SJCRH30 (cell line): ENCODE measurements around the gene BCCIP. TPM values are rescaled to one million over a fixed set of nuclear protein-coding genes. Genes with fewer than 3 reads are reported as not detected.
A peak's percentile ranks its signal among the peaks of the same experiment; 100 is the strongest.

ENCODE experiments used
- DNase-seq, 2 experiments: peaks; one replicate each; pipeline ENCODE4 v3.0.0-alpha.2; 2015 to 2020
- H3K27ac ChIP-seq: fragments of 250-450 bp; sonication (Bioruptor Pico); 2 replicates; pipeline ENCODE4 v1.5.1; 2020; ENCODE audit warnings: mild to moderate bottlenecking, moderate library complexity
- H3K27me3 ChIP-seq: fragments of 250-450 bp; sonication (Bioruptor Pico); 2 replicates; pipeline ENCODE4 v1.5.1; 2020; ENCODE audit warnings: mild to moderate bottlenecking, moderate library complexity
- H3K36me3 ChIP-seq: fragments of 250-450 bp; sonication (Bioruptor Pico); 2 replicates; pipeline ENCODE4 v1.5.1; 2020; ENCODE audit warnings: mild to moderate bottlenecking, moderate library complexity
- H3K4me1 ChIP-seq: fragments of 250-450 bp; sonication (Bioruptor Pico); 2 replicates; pipeline ENCODE4 v1.5.1; 2020; ENCODE audit warnings: mild to moderate bottlenecking, moderate library complexity
- H3K4me3 ChIP-seq: fragments of 250-450 bp; sonication (Bioruptor Pico); 2 replicates; pipeline ENCODE4 v1.5.1; 2020; ENCODE audit warnings: mild to moderate bottlenecking, moderate library complexity
- H3K9me3 ChIP-seq: fragments of 250-450 bp; sonication (Bioruptor Pico); replicated peaks from 2 replicates; pipeline ENCODE4 v1.5.1; 2020; ENCODE audit warnings: mild to moderate bottlenecking, moderate library complexity
- total RNA-seq: library from RNA; depleted of rRNA; stranded (reverse); fragments of >200 nt; shearing (Covaris generic); gene quantifications from 2 replicates; pipeline ENCODE4 v1.2.3, GENCODE V29; 2014; rRNA removed

BCCIP gene
- 151 and 175 TPM in 2 replicates for total RNA-seq

DNA sequence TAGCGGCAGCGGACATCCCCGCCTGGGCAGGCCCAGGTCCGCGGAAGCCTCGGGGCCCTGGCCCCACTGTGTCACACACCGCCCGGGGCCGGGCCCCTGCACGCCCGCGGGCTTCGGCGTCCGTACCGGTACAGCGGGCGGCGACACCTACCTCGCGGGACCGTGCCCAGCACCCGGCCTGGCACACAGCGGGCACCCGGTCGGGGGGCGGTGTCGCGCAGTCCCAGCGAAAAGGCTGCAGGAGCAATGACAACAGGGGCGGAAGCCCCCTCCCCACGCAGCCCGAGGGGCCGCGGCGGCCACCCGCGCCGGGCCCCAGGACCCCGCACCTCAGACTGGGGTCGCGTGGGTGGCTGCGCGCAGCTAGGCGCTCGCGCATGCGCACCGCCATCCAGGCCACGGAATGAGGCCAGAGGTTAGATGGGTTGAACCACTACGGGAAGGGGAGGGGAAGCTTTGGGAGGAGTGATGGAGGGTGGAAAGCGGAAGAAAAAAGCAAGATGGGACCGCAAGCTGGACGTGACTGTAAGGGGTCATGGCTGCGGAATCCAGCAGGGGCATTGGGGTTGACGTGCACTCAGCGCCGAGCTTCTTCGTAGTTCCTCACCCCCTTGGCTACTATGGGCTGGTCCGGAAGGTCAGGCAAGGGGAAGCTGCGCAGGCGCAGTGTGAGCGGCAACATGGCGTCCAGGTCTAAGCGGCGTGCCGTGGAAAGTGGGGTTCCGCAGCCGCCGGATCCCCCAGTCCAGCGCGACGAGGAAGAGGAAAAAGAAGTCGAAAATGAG, at the start of gene BCCIP, which contains the start of gene UROS:
Gene BCCIP (plus strand): TSS at position 669 of the 785 bp plus-strand sequence. CDS start 12 bp downstream, at position 681.
Gene UROS (minus strand): TSS at position 381 of the 785 bp plus-strand sequence. CDS start 6,759 bp downstream, outside the sequence.
- H3K9me3 ChIP-seq: no peaks in the 10 kb centered on the region
- peak; percentile 90 to 96 for DNase-seq
- H3K4me3 ChIP-seq: peak within 1 kb of the TSS; percentile 96
- no peaks in the 10 kb centered on the region for H3K27me3 ChIP-seq
- H3K4me1 ChIP-seq: peaks cover 7% of the 10 kb centered on the region; the same call in 1 of the 2 replicates
- peaks cover 32% of the 10 kb centered on the region for H3K36me3 ChIP-seq
- H3K27ac ChIP-seq: peak within 1 kb of the TSS; percentile 99

DNA sequence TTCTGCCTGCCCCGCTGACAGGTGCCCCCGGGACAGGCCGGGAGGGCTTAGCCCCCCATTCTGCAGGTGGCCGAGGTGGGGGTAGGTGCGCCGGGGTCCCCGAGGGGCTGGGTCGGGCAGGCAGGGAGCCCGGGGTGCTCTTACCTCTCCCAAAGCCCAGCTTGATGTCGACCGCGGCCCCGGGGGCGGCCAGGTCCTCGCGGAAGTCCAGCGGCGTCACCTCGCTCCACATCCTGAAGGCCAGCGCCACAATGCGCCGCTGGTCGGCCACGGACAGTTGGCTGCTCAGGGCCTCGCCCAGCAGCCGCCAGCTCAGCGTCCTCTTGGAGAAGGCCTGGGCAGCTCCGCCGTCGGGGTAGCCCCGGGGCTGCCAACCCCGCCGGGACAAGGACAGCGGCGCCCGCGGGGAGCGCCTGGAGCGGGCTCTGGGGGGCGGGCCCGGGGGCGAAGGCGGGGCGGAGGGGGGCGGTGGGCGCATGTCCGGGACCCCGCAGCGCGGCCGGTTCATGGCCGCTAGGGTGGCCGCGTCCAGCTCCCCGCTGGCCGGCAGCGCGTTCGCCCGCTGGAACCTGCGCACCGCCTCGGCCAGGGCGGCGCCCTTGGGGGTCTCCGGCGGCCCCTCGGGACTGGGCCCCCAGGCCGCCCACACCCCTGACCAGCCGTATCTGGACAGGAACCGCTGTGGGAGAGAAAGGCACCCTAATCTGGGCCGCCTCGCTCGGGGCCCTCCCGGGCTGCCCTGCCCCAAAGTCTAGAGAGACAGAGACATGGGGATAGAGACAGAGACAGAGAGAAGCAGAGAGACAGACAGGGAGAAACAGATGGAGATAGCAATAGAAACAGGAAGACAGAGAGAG, 49.4 kb upstream of the BCCIP start:
- Histone ChIP-seq H3K36me3 (no peaks in the 10 kb centered on the region), H3K9me3 (no peaks in the 10 kb centered on the region), H3K4me1 (no peaks in the 10 kb centered on the region), H3K4me3 (no peak overlapping the region), H3K27ac (no peak overlapping the region), H3K27me3 (no peaks in the 10 kb centered on the region)
- no peak for DNase-seq

DNA sequence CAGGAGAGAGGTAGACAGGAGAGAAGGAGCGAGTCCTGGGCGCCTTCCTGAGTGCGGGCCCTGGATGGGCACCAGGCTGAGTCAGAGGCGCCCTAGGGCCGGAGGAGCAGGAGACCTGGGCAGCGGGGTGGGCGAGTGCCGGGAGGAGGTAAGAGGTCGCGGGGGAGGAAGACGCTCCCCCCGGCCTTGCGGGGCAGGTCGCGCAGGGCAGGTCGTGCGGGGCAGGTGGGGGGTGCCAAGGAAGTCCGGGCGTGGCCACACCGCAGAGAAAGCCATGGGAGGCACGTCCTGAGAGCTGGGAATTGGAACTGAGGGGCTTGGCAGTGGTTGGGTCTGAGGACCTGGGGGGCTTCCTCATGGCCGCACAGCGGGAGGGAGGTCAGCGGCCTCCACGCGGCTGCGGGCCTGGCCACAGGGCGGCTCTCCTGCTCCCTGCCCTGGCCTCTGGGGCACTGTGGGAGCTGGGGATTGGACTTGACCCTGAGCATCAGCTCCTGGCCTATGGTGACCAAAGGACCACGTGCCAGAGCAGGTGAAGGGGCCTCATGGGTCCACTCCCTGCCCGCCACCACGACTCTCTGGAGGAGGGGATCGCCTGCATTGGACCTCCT, 48.7 kb upstream of the BCCIP start:
- no peak overlapping the region for H3K27ac ChIP-seq
- no peak overlapping the region for H3K4me3 ChIP-seq
- no peaks in the 10 kb centered on the region for H3K9me3 ChIP-seq
- no peak for DNase-seq
- H3K27me3 ChIP-seq: no peaks in the 10 kb centered on the region
- H3K4me1 ChIP-seq: no peaks in the 10 kb centered on the region
- no peaks in the 10 kb centered on the region for H3K36me3 ChIP-seq

DNA sequence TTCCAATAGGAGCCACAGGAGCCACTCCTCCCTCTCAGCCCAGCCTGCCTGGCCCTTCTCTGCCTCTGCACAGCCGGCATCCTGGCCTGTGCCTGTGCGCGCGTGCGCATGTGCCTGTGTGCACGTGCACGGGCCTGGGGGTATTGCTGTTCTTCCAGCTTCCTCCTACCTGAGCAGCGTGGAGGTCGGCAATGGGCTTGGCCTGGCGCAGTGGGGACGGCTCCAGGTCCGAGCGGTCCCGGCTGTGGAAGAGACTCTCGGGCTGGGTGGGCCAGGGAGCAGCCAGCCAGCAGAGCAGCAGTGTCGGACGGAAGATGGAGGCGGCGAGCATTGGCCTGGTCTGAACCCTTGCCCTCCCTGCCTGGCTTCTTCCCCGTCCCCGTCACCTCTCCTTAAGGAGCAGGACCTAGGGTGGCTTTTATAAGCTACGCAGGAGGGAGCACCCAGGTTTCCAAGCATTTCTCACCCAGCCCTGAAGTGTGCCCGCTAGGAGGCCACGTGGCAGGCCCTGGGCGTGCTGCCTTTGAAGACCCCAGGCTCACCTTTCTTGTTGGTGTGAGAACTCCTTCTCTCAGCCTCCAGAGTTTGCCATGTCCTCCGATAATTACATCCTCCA, 47.7 kb upstream of the BCCIP start, which contains the start of gene MMP21:
Gene MMP21 (minus strand): TSS at position 331 of the 616 bp plus-strand sequence. CDS start 0 bp downstream, at position 331.
- Histone ChIP-seq H3K4me1 (no peaks in the 10 kb centered on the region), H3K27ac (no peak within 1 kb of the TSS), H3K4me3 (no peak within 1 kb of the TSS), H3K9me3 (no peaks in the 10 kb centered on the region), H3K36me3 (no peaks in the 10 kb centered on the region), H3K27me3 (no peaks in the 10 kb centered on the region)
- no peak for DNase-seq

DNA sequence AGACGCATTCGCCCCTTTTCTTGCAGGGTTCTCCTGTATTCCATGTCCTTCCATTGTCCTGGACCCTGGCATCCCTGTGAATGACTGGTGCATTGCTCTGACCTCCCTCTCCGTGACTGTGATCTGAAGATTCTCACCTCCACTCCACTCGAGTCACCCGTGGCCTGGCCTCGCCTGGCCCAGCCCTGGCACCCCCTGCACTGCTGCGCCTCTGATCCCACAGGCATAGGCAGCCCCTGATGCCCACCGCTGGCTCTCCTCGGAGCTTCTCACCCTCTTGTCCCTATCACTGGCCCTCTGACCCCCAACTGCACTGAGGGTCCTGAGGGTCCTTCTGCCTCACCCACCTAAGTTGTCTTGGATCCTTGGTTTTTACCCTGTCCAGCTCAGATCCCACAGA, 45.5 kb upstream of the BCCIP start:
- Histone ChIP-seq H3K9me3 (no peaks in the 10 kb centered on the region), H3K4me1 (no peaks in the 10 kb centered on the region), H3K4me3 (no peak overlapping the region), H3K36me3 (no peaks in the 10 kb centered on the region), H3K27ac (no peak overlapping the region), H3K27me3 (no peaks in the 10 kb centered on the region)
- DNase-seq: no peak

DNA sequence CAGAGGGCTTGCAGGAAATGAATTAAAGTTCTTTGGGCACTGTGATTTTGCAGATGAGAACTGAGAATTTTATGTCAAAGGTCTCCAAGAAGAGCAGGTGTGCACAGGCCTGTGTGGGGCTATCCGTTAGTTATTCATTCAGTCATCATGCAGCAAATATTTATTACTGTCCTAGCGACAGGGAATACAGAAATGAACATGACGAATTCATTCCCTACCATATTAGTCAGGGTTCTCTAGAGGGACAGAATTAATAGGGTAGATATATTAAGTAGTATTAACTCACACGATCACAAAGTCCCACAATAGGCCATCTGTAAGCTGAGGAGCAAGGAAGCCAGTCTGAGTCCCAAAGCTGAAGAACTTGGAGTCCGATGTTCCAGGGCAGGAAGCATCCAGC, 44.8 kb upstream of the BCCIP start:
- no peak overlapping the region for H3K27ac ChIP-seq
- DNase-seq: no peak
- no peaks in the 10 kb centered on the region for H3K27me3 ChIP-seq
- H3K4me3 ChIP-seq: no peak overlapping the region
- no peaks in the 10 kb centered on the region for H3K36me3 ChIP-seq
- no peaks in the 10 kb centered on the region; the same call in 1 of the 2 replicates for H3K4me1 ChIP-seq
- H3K9me3 ChIP-seq: no peaks in the 10 kb centered on the region

GRCh38 chr10:125779403-125780327, 43.7 kb upstream of the BCCIP start:
- Histone ChIP-seq H3K27ac (no peak overlapping the region), H3K9me3 (no peaks in the 10 kb centered on the region), H3K4me3 (no peak overlapping the region), H3K36me3 (no peaks in the 10 kb centered on the region), H3K27me3 (no peaks in the 10 kb centered on the region), H3K4me1 (no peaks in the 10 kb centered on the region; the same call in 1 of the 2 replicates)
- DNase-seq: peak in 1 of 2 experiments; percentile 31

GRCh38 chr10:125781374-125781773, 42.0 kb upstream of the BCCIP start:
- H3K27ac ChIP-seq: no peak overlapping the region
- no peaks in the 10 kb centered on the region for H3K36me3 ChIP-seq
- H3K27me3 ChIP-seq: no peaks in the 10 kb centered on the region
- H3K4me1 ChIP-seq: no peaks in the 10 kb centered on the region; the same call in 1 of the 2 replicates
- H3K4me3 ChIP-seq: no peak overlapping the region
- no peak for DNase-seq
- no peaks in the 10 kb centered on the region for H3K9me3 ChIP-seq

- DNase-seq: no peak
- Histone ChIP-seq H3K9me3 (no peaks in the 10 kb centered on the region), H3K27me3 (no peaks in the 10 kb centered on the region), H3K4me1 (no peaks in the 10 kb centered on the region; the same call in 1 of the 2 replicates), H3K4me3 (no peak overlapping the region), H3K36me3 (no peaks in the 10 kb centered on the region), H3K27ac (no peak overlapping the region)
Observed at GRCh38 chr10:125782054-125782453, 41.3 kb upstream of the BCCIP start.

- H3K4me3 ChIP-seq: no peak overlapping the region
- DNase-seq: peak in 1 of 2 experiments; percentile 8
- H3K27ac ChIP-seq: no peak overlapping the region
- no peaks in the 10 kb centered on the region for H3K27me3 ChIP-seq
- no peaks in the 10 kb centered on the region; the same call in 1 of the 2 replicates for H3K4me1 ChIP-seq
- no peaks in the 10 kb centered on the region for H3K9me3 ChIP-seq
- no peaks in the 10 kb centered on the region for H3K36me3 ChIP-seq
Observed at GRCh38 chr10:125782616-125783015, 40.7 kb upstream of the BCCIP start.

GRCh38 chr10:125783408-125783807, 39.9 kb upstream of the BCCIP start:
- no peaks in the 10 kb centered on the region for H3K27me3 ChIP-seq
- H3K4me1 ChIP-seq: no peaks in the 10 kb centered on the region; the same call in 1 of the 2 replicates
- no peaks in the 10 kb centered on the region for H3K36me3 ChIP-seq
- H3K27ac ChIP-seq: peak overlapping the region; percentile 25
- no peak for DNase-seq
- no peak overlapping the region for H3K4me3 ChIP-seq
- no peaks in the 10 kb centered on the region for H3K9me3 ChIP-seq

DNA sequence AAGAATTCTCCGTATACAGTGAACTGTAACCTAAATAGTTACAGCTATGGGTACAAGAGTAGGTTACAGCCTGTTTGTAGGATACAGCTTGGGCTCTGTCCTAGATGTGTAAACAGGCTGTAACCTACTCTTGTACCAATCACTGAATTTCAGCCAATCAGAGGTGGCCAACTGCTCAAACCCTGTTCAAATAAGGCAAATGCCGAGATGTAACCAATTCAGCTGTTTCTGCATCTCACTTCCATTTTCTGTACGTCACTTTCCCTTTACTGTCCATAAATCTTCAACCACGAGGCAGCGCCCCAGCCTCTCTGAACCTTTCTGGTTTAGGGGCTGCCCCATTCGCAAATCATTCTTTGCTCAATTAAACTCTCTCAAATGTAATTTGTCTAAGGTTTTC, 39.4 kb upstream of the BCCIP start:
- Histone ChIP-seq H3K27ac (peak overlapping the region; percentile 25), H3K36me3 (no peaks in the 10 kb centered on the region), H3K9me3 (no peaks in the 10 kb centered on the region), H3K4me1 (no peaks in the 10 kb centered on the region; the same call in 1 of the 2 replicates), H3K27me3 (no peaks in the 10 kb centered on the region), H3K4me3 (no peak overlapping the region)
- DNase-seq: peak; percentile 48 to 64

GRCh38 chr10:125785791-125786190, 37.6 kb upstream of the BCCIP start:
- no peaks in the 10 kb centered on the region for H3K27me3 ChIP-seq
- no peak overlapping the region for H3K4me3 ChIP-seq
- H3K36me3 ChIP-seq: no peaks in the 10 kb centered on the region
- no peaks in the 10 kb centered on the region; the same call in 1 of the 2 replicates for H3K4me1 ChIP-seq
- no peak for DNase-seq
- H3K27ac ChIP-seq: no peak overlapping the region
- no peaks in the 10 kb centered on the region for H3K9me3 ChIP-seq
